IMR-90 (cell line): ENCODE data around the gene SGK1. TPM values are rescaled to one million over a fixed set of nuclear protein-coding genes. Genes with fewer than 3 reads are reported as not detected.

Experiments used
- ATAC-seq: fragments of 200-7000 bp; cut with Tn5 transposase; 2 replicates; pipeline ENCODE4 v1.9.1; 2020; ENCODE audit warnings: low read depth, mild to moderate bottlenecking, moderate library complexity
- BruUV-seq: library from RNA; stranded (reverse); fragments of 400-500 nt; replicated peaks from 2 replicates; lab custom pipeline; 2021; lab: Mats Ljungman, UMichigan
- CTCF ChIA-PET: fragments of 300-600 bp; formaldehyde crosslinking; extraction: SDS; loops from one replicate; lab custom pipeline; 2021; ENCODE audit warnings: antibody characterized with exemption; lab: Yijun Ruan, JAX
- POLR2A ChIA-PET: fragments of 300-600 bp; sonication (Branson Sonifier 250); formaldehyde crosslinking; loops from one replicate; lab custom pipeline; 2022; ENCODE audit warnings: antibody characterized with exemption; ENCODE audit not compliant: unreplicated experiment; lab: Charles Lee
- DNase-seq: peaks from one replicate; pipeline ENCODE4 v3.0.0; 2013
- H2AFZ ChIP-seq: replicated peaks from 2 replicates; pipeline ENCODE3; 2013; ENCODE audit warnings: low read length, mild to moderate bottlenecking; ENCODE audit not compliant: poor library complexity
- H2AK5ac ChIP-seq: 2 replicates; pipeline ENCODE4 v1.6.1; 2013; ENCODE audit warnings: low read depth, low read length, inconsistent platforms
- H2AK9ac ChIP-seq: replicated peaks from 2 replicates; pipeline ENCODE3; 2013; ENCODE audit warnings: mild to moderate bottlenecking, low read depth, low read length, moderate library complexity; ENCODE audit not compliant: poor library complexity
- H2BK120ac ChIP-seq: 2 replicates; pipeline ENCODE4 v1.6.1; 2013; ENCODE audit warnings: low read depth, low read length, inconsistent platforms
- H2BK15ac ChIP-seq: 3 replicates; pipeline ENCODE4 v1.6.1; 2013; ENCODE audit warnings: low read depth, low read length, inconsistent platforms
- H2BK20ac ChIP-seq: 2 replicates; pipeline ENCODE4 v1.6.1; 2013; ENCODE audit warnings: low read depth, mild to moderate bottlenecking, inconsistent platforms, low read length, moderate library complexity
- H2BK5ac ChIP-seq: 2 replicates; pipeline ENCODE4 v1.6.1; 2013; ENCODE audit warnings: mild to moderate bottlenecking, low read depth, low read length, inconsistent platforms; ENCODE audit not compliant: poor library complexity, severe bottlenecking
- H3K14ac ChIP-seq: replicated peaks from 2 replicates; pipeline ENCODE4 v1.6.1; 2013; ENCODE audit warnings: low read depth, low read length, inconsistent platforms
- H3K18ac ChIP-seq: 2 replicates; pipeline ENCODE4 v1.6.1; 2013; ENCODE audit warnings: low read depth, low read length, control low read depth
- H3K23ac ChIP-seq: 2 replicates; pipeline ENCODE4 v1.6.1; 2013; ENCODE audit warnings: low read depth, low read length, inconsistent platforms
- H3K27ac ChIP-seq: 2 replicates; pipeline ENCODE4 v1.5.1; 2013; ENCODE audit warnings: mild to moderate bottlenecking, control low read depth, low read length; ENCODE audit not compliant: insufficient read depth
- H3K27me3 ChIP-seq: 2 replicates; pipeline ENCODE4 v1.6.1; 2013; ENCODE audit warnings: low read length; ENCODE audit not compliant: control insufficient read depth, insufficient read depth
- H3K36me3 ChIP-seq: 2 replicates; pipeline ENCODE4 v1.6.1; 2013; ENCODE audit warnings: low read length, mixed read lengths; ENCODE audit not compliant: control insufficient read depth, insufficient read depth
- H3K4ac ChIP-seq: 2 replicates; pipeline ENCODE4 v1.6.1; 2013; ENCODE audit warnings: low read depth, low read length, inconsistent platforms
- H3K4me1 ChIP-seq: 2 replicates; pipeline ENCODE4 v1.6.1; 2013; ENCODE audit warnings: low read length, mixed read lengths; ENCODE audit not compliant: control insufficient read depth, insufficient read depth
- H3K4me2 ChIP-seq: 2 replicates; pipeline ENCODE4 v1.6.1; 2013; ENCODE audit warnings: low read depth, mild to moderate bottlenecking, control low read depth, low read length, moderate library complexity
- H3K4me3 ChIP-seq: 2 replicates; pipeline ENCODE4 v1.5.1; 2013; ENCODE audit warnings: low read depth, mild to moderate bottlenecking, control low read depth, low read length, moderate library complexity; ENCODE audit not compliant: insufficient read depth
- H3K56ac ChIP-seq: 2 replicates; pipeline ENCODE4 v1.6.1; 2013; ENCODE audit warnings: low read length, inconsistent platforms; ENCODE audit not compliant: insufficient read depth; ENCODE audit errors: extremely low read depth
- H3K79me1 ChIP-seq, 2 experiments: 2 replicates each; pipeline ENCODE4 v1.6.1; 2013; ENCODE audit warnings: low read length in 2 of 2, inconsistent platforms in 1 of 2, low read depth in 1 of 2
- H3K9ac ChIP-seq: 2 replicates; pipeline ENCODE4 v1.6.1; 2013; ENCODE audit warnings: low read depth, low read length, control low read depth
- H3K9me1 ChIP-seq: 2 replicates; pipeline ENCODE4 v1.6.1; 2013; ENCODE audit warnings: low read length, inconsistent platforms; ENCODE audit not compliant: insufficient read depth
- H3K9me3 ChIP-seq: 2 replicates; pipeline ENCODE4 v1.6.1; 2013; ENCODE audit warnings: low read length; ENCODE audit not compliant: control insufficient read depth, insufficient read depth
- H4K20me1 ChIP-seq: 2 replicates; pipeline ENCODE4 v1.6.1; 2013; ENCODE audit warnings: low read length, inconsistent platforms; ENCODE audit not compliant: insufficient read depth
- H4K5ac ChIP-seq: 2 replicates; pipeline ENCODE4 v1.6.1; 2013; ENCODE audit warnings: mild to moderate bottlenecking, low read depth, low read length, control low read depth
- H4K8ac ChIP-seq, 2 experiments: 2 replicates each; pipeline ENCODE4 v1.6.1; 2013; ENCODE audit warnings: low read depth in 2 of 2, low read length in 2 of 2, control low read depth in 1 of 2, inconsistent platforms in 1 of 2
- H4K91ac ChIP-seq: 2 replicates; pipeline ENCODE4 v1.6.1; 2013; ENCODE audit warnings: low read depth, low read length, inconsistent platforms; ENCODE audit not compliant: insufficient read depth
- RAD21 ChIP-seq: IDR thresholded peaks from 2 replicates; pipeline ENCODE4 v1.6.1; 2012; ENCODE audit warnings: low read length, improper control_type of control experiment
- WGBS, 2 experiments: methylation state at CpG; one replicate each; pipeline versions ENCODE4 v1.1.5 to v1.1.7; 2013; ENCODE audit warnings: missing lambda C conversion rate in 2 of 2; ENCODE audit not compliant: insufficient read length in 1 of 2; ENCODE audit errors: extremely low coverage in 2 of 2; 5-methylcytosine and 5-hydroxymethylcytosine counted together
- dilution Hi-C: fragments of 300-500 bp; cut with HindIII; formaldehyde crosslinking; loops from one replicate; pipeline ENCODE4 v1.14.3; 2018; ENCODE audit warnings: low sequenced_read_pairs; ENCODE audit not compliant: unreplicated experiment
- in situ Hi-C: fragments of 300-500 bp; cut with MboI; formaldehyde crosslinking; loops from 3 replicates; pipeline ENCODE4 v1.14.3; 2019; ENCODE audit warnings: low sequenced_read_pairs, inconsistent platforms, mixed read lengths
- intact Hi-C: fragments of 100-400 bp; cut with micrococcal nuclease; formaldehyde crosslinking; loops from 2 replicates; pipeline ENCODE4 v1.10.0; 2022
- polyA plus RNA-seq, 3 experiments: library from polyadenylated mRNA; depleted of rRNA; stranded (reverse); fragments of >200 nt; gene quantifications; 2 replicates each; pipeline ENCODE4 v1.2.3, GENCODE V29; 2012; ENCODE audit warnings: low replicate concordance in 1 of 3
- total RNA-seq: library from RNA; depleted of rRNA; stranded (reverse); fragments of >200 nt; gene quantifications from 2 replicates; pipeline ENCODE4 v1.2.3, GENCODE V29; 2012

The SGK1 gene
- total and polyA plus RNA-seq, 2 of the 4 experiments (the other 2 are of a cell fraction): 121 to 255 TPM

DNA sequence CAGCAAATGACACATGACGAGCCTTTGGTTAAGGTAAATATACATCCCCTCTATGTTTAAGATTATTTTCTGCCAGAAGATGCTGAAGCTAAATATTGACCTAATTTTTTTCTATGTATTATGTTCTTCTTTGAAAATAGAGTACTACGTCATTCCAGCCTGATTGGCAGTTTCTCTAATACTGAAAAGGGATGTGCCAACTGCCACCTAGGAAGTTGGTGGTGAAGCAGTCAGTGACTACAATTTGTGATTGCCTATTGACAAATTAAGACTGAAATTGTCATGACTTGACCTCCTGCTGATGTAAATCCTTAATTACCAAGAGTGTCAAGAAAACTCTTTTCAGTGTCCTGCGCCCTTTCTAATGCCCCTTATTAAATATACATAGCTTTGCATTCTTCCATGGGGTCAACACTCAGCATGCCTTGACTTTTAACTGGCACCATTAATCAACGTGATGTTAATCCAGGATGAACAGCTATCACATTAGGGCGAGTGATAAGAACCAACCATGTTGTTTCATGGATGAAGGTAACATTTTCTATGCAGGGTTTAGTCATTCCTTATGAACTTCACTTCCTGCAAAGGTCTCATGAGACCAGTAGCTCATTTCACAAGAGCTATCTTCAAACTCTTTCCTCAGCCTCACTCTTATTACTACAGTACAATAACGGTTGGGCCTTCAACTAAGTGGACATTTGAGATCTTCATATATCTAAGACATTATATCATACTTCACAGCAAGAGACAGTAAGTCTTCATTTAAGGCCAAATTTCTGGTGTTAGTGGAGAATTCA, 22.5 kb upstream of the SGK1 start:
- no peaks in the 10 kb centered on the region for H3K36me3 ChIP-seq
- no peaks in the 10 kb centered on the region for H3K79me1 ChIP-seq
- DNase-seq (no peak), ATAC-seq (no peak)
- no peak overlapping the region for H4K8ac ChIP-seq
- no peak overlapping the region for H2AK9ac ChIP-seq
- H2BK5ac ChIP-seq: no peak overlapping the region
- H2BK15ac ChIP-seq: no peak overlapping the region
- in situ Hi-C loops (no loop called here), dilution Hi-C loops (no loop called here), intact Hi-C loops (no loop called here)
- no TSS peak for BruUV-seq
- no peak overlapping the region for H3K56ac ChIP-seq
- no peak overlapping the region for H4K5ac ChIP-seq
- no peak for TF ChIP-seq RAD21
- H3K4me3 ChIP-seq: no peak overlapping the region
- H3K4ac ChIP-seq: no peak overlapping the region
- no peak overlapping the region for H3K14ac ChIP-seq
- H3K4me1 ChIP-seq: no peaks in the 10 kb centered on the region
- no peak overlapping the region for H3K23ac ChIP-seq
- H3K9ac ChIP-seq: no peak overlapping the region
- no peak overlapping the region for H3K27ac ChIP-seq
- WGBS, 2 experiments: 100% methylated on average over 1 of the region's 6 CpGs; no CpG with 5 or more reads in 1 of the 2 experiments
- H3K18ac ChIP-seq: no peak overlapping the region
- H3K27me3 ChIP-seq: no peaks in the 10 kb centered on the region
- H2BK20ac ChIP-seq: no peak overlapping the region
- H4K20me1 ChIP-seq: no peaks in the 10 kb centered on the region
- no peaks in the 10 kb centered on the region for H3K9me1 ChIP-seq
- H2BK120ac ChIP-seq: no peak overlapping the region
- POLR2A ChIA-PET: no interaction called here
- no peak overlapping the region for H3K4me2 ChIP-seq
- H3K9me3 ChIP-seq: no peaks in the 10 kb centered on the region
- CTCF ChIA-PET: no interaction called here
- H4K91ac ChIP-seq: no peak overlapping the region
- H2AFZ ChIP-seq: no peak overlapping the region
- H2AK5ac ChIP-seq: no peak overlapping the region
